Measurements from ENCODE around the gene DNTTIP2.

Gene DNTTIP2

DNA sequence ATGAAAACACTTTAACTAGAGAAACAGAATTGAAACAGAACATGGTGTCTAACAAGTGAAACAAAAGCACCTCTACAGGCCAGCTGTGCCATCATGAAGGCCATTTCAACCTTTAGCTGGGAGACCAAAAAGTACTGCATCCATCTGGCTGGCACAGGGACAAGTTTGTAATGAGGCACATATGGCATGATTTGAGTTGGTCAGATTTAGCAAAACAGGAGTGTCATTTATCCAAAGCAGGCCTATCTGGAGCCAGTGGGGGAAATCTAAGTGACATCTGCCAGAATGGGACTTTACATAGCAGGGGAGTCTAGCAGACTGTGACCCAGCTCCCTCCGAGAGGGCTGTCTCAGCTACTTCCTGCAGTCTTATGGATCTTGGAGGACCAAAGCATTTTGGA, 51.9 kb downstream of the DNTTIP2 start:
- no CpG with 5 or more reads among the region's 1 CpG for WGBS (ENCODE audit: extremely low coverage, insufficient coverage, low lambda C conversion rate)
- H3K27ac ChIP-seq (ENCODE audit: low read depth, low read length) = no peak overlapping the region

DNA sequence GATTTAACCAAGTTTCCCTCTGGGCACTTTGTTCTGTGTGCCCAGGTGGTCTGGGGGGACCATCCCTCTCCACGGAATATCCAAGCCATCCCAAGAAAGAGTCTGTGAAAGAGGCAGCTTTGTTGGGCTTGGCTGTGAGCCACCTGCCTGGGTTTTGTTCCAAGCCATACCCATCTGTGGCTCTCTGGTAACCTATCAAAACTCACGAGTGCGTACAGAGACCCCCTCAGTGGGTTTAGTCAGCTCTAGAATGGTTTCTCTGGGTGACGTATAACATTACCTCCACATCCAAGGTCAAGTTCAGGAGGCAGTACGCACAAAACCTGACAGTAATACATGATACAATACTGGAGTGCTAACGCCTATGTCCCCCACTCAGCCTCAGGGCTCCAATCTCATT, 54.2 kb downstream of the DNTTIP2 start:
- no peak for DNase-seq
- H3K18ac ChIP-seq (ENCODE audit: low read length) = no peak overlapping the region
- H4K8ac ChIP-seq (ENCODE audit: low read depth, low read length) = no peak overlapping the region
- no peak overlapping the region for H3K4me2 ChIP-seq (ENCODE audit: low read length)
- H2AK5ac ChIP-seq (ENCODE audit: low read length) = peak overlapping the region; percentile 18
- H4K5ac ChIP-seq (ENCODE audit: low read length) = no peak overlapping the region
- no peaks in the 10 kb centered on the region for H3K27me3 ChIP-seq (ENCODE audit: insufficient read depth, low read length, poor library complexity)
- H3K4me1 ChIP-seq (ENCODE audit: control insufficient read depth, low read depth, low read length) = peaks cover 21% of the 10 kb centered on the region
- no peak overlapping the region for H3K4me3 ChIP-seq (ENCODE audit: low read length)
- H2BK120ac ChIP-seq (ENCODE audit: low read depth, low read length) = no peak overlapping the region
- H2BK15ac ChIP-seq (replicated peaks; ENCODE audit: low read depth) = no peak overlapping the region
- no peaks in the 10 kb centered on the region for H3K79me2 ChIP-seq (ENCODE audit: control insufficient read depth, insufficient read depth, low read length)
- no CpG with 5 or more reads among the region's 6 CpGs for WGBS (ENCODE audit: extremely low coverage, insufficient coverage, low lambda C conversion rate)
- H3K36me3 ChIP-seq (ENCODE audit: control insufficient read depth, insufficient read depth, low read length) = no peaks in the 10 kb centered on the region
- no peak overlapping the region for H3K4ac ChIP-seq (ENCODE audit: low read depth, low read length)
- no peak overlapping the region for H3K9ac ChIP-seq (ENCODE audit: low read length)
- no peak overlapping the region for H3K56ac ChIP-seq (ENCODE audit: low read length)
- no peaks in the 10 kb centered on the region for H3K79me1 ChIP-seq (ENCODE audit: low read length)
- H2BK5ac ChIP-seq (ENCODE audit: low read length) = no peak overlapping the region
- no peak overlapping the region for H3K27ac ChIP-seq (ENCODE audit: low read depth, low read length)
- no peak overlapping the region for H3K23ac ChIP-seq (ENCODE audit: low read length)

More for the DNA sequence above, 51.9 kb downstream of the DNTTIP2 start:
- no peaks in the 10 kb centered on the region for H3K27me3 ChIP-seq (ENCODE audit: insufficient read depth, low read length, poor library complexity)
- H4K8ac ChIP-seq (ENCODE audit: low read depth, low read length) = no peak overlapping the region
- H3K36me3 ChIP-seq (ENCODE audit: control insufficient read depth, insufficient read depth, low read length) = no peaks in the 10 kb centered on the region
- H2AK5ac ChIP-seq (ENCODE audit: low read length) = peak overlapping the region; percentile 13
- no peak overlapping the region for H3K23ac ChIP-seq (ENCODE audit: low read length)
- peak overlapping the region; percentile 57 for H3K18ac ChIP-seq (ENCODE audit: low read length)
- no peaks in the 10 kb centered on the region for H3K79me2 ChIP-seq (ENCODE audit: control insufficient read depth, insufficient read depth, low read length)
- peaks cover 7% of the 10 kb centered on the region for H3K4me1 ChIP-seq (ENCODE audit: control insufficient read depth, low read depth, low read length)
- no peak overlapping the region for H2BK15ac ChIP-seq (replicated peaks; ENCODE audit: low read depth)
- H3K4ac ChIP-seq (ENCODE audit: low read depth, low read length) = no peak overlapping the region
- H3K4me3 ChIP-seq (ENCODE audit: low read length) = no peak overlapping the region
- H3K4me2 ChIP-seq (ENCODE audit: low read length) = no peak overlapping the region
- no peak for DNase-seq
- H3K56ac ChIP-seq (ENCODE audit: low read length) = peak overlapping the region; percentile 73
- H3K79me1 ChIP-seq (ENCODE audit: low read length) = no peaks in the 10 kb centered on the region
- no peak overlapping the region for H3K9ac ChIP-seq (ENCODE audit: low read length)
- H2BK5ac ChIP-seq (ENCODE audit: low read length) = peak overlapping the region; percentile 68
- no peak overlapping the region for H4K5ac ChIP-seq (ENCODE audit: low read length)
- H2BK120ac ChIP-seq (ENCODE audit: low read depth, low read length) = peak overlapping the region; percentile 8

DNA sequence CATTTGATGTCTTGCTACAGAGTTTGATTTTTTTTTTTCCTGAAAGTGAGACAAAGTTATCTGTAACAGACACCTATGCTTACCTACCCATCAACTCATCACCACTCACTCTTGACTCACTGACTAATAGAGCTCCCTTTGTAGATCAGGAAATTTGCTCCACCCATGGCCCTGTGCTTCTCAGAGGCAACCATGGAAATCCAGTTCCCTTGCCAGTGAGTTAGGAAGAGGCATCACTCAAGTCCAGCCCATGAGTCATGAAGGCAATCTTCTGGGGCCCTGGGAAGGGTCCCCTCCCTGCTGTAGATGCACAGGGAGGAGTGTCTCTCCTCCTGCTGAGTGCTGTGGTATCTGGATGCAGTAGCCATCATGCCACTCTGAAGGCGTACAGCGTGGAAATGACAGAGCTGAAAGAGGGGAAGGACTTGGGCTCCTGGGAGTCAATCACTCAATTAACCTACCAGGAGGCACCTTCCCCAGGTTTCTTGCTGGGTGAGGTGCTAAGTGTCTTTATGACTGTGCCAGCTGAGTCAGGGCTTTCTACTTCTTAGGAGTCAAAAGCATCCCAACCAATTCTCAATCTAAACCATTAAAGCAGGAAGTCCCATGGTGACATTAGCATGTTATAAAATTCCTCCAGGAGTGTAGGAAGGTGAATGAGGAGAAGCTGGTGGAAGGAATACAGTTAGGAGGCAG, 56.1 kb downstream of the DNTTIP2 start:
- Histone ChIP-seq H3K56ac (ENCODE audit: low read length) (peak overlapping the region; percentile 88), H3K4me3 (ENCODE audit: low read length) (no peak overlapping the region), H3K23ac (ENCODE audit: low read length) (no peak overlapping the region), H3K79me2 (ENCODE audit: control insufficient read depth, insufficient read depth, low read length) (no peaks in the 10 kb centered on the region), H3K36me3 (ENCODE audit: control insufficient read depth, insufficient read depth, low read length) (no peaks in the 10 kb centered on the region), H3K27ac (ENCODE audit: low read depth, low read length) (no peak overlapping the region), H3K4ac (ENCODE audit: low read depth, low read length) (peak overlapping the region; percentile 98), H2AK5ac (ENCODE audit: low read length) (peak overlapping the region; percentile 66), H3K79me1 (ENCODE audit: low read length) (no peaks in the 10 kb centered on the region), H3K4me1 (ENCODE audit: control insufficient read depth, low read depth, low read length) (peaks cover 29% of the 10 kb centered on the region), H3K27me3 (ENCODE audit: insufficient read depth, low read length, poor library complexity) (no peaks in the 10 kb centered on the region), H3K18ac (ENCODE audit: low read length) (peak overlapping the region; percentile 91), H2BK120ac (ENCODE audit: low read depth, low read length) (no peak overlapping the region), H4K8ac (ENCODE audit: low read depth, low read length) (no peak overlapping the region), H3K4me2 (ENCODE audit: low read length) (no peak overlapping the region), H2BK15ac (replicated peaks; ENCODE audit: low read depth) (no peak overlapping the region), H3K9ac (ENCODE audit: low read length) (no peak overlapping the region), H2BK5ac (ENCODE audit: low read length) (peak overlapping the region; percentile 71), H4K5ac (ENCODE audit: low read length) (no peak overlapping the region)
- no CpG with 5 or more reads among the region's 2 CpGs for WGBS (ENCODE audit: extremely low coverage, insufficient coverage, low lambda C conversion rate)
- peak; percentile 33 for DNase-seq

DNA sequence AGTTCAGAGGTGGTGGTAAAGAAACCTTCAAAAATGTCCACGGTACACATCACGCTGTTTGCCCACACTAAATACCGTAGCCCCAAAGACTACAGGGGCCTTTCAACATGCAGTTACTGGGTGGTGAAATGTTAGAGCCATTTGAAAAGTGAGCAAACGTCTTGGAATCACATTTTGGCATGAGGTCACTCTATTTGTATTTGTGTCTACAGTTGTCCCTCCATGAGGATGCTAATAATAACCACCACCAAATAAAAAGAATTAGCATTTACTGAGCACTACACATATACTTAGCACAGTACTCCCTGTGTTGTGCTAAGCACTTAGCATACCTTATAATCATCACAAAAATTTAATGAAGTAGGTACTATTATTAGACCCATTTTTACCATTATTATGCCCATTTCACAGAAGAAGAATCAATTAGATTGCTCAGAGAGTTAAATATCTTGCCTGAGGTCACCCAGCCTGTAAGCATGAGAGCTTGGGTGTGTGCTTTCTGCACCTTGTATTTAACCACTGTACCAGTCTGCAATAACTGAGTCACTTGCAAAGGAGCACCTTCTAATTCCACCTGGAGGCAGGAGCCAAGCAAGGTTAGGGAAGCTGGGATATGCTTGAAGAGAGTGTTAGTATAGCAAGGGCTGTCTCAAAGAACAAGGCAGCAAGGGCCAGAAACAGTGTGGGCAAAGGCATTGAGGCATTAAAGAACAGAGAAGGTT, 57.4 kb downstream of the DNTTIP2 start:
- Histone ChIP-seq H3K9ac (ENCODE audit: low read length) (peak overlapping the region; percentile 56), H3K18ac (ENCODE audit: low read length) (peak overlapping the region; percentile 97), H3K36me3 (ENCODE audit: control insufficient read depth, insufficient read depth, low read length) (no peaks in the 10 kb centered on the region), H2AK5ac (ENCODE audit: low read length) (peak overlapping the region; percentile 100), H3K79me2 (ENCODE audit: control insufficient read depth, insufficient read depth, low read length) (no peaks in the 10 kb centered on the region), H3K27ac (ENCODE audit: low read depth, low read length) (peak overlapping the region; percentile 87), H3K56ac (ENCODE audit: low read length) (peak overlapping the region; percentile 88), H2BK15ac (replicated peaks; ENCODE audit: low read depth) (peak overlapping the region; percentile 48), H3K23ac (ENCODE audit: low read length) (no peak overlapping the region), H3K4me2 (ENCODE audit: low read length) (no peak overlapping the region), H3K4me3 (ENCODE audit: low read length) (no peak overlapping the region), H3K4ac (ENCODE audit: low read depth, low read length) (peak overlapping the region; percentile 98), H2BK120ac (ENCODE audit: low read depth, low read length) (peak overlapping the region; percentile 98), H3K27me3 (ENCODE audit: insufficient read depth, low read length, poor library complexity) (no peaks in the 10 kb centered on the region), H3K79me1 (ENCODE audit: low read length) (no peaks in the 10 kb centered on the region), H2BK5ac (ENCODE audit: low read length) (peak overlapping the region; percentile 100), H3K4me1 (ENCODE audit: control insufficient read depth, low read depth, low read length) (peaks cover 30% of the 10 kb centered on the region), H4K8ac (ENCODE audit: low read depth, low read length) (no peak overlapping the region), H4K5ac (ENCODE audit: low read length) (peak overlapping the region; percentile 93)
- DNase-seq = no peak
- no CpG with 5 or more reads among the region's 4 CpGs for WGBS (ENCODE audit: extremely low coverage, insufficient coverage, low lambda C conversion rate)

DNA sequence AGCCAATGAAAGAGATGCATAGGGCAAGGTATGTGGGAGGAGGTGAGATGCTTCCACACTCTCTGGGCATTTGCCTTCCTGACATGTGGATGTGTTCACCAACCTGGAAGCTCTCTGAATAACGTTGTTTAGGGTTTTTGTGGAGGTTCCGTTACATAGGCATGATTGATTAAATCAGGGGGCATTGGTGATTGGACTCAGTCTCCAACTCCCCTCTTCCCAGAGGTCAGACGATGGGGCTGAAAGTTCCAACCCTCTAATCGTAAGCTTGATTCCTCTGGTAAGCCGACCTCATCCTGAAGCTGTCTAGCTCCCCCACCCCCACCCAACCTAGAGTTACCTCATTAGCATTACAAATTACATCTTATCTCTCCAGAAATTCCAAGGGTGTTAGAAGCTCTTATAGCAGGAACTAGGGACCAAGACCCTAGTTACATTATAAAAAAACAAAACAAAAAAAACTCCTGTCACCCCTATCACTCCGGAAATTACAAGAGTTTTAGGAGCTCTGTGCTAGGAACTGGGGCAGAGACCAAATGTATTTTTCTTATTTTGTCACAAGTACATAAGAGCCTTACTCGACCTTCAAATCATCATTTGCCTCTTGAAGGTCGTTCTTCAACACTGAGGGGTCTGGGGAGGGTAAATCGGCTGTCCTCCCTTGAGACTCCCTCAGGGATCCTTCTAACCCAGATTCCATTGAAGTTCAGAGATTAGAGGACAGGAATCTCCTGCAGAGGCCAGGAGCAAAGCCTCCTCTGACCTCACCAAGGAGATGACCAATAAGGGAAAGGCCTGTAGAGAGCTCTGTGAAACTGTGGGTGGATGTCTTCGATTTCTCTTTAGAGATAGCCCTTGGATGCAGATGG, 58.2 kb downstream of the DNTTIP2 start:
- peak overlapping the region; percentile 38 for H3K9ac ChIP-seq (ENCODE audit: low read length)
- H3K23ac ChIP-seq (ENCODE audit: low read length) = no peak overlapping the region
- H3K4ac ChIP-seq (ENCODE audit: low read depth, low read length) = peak overlapping the region; percentile 99
- peak overlapping the region; percentile 2 for H2AK5ac ChIP-seq (ENCODE audit: low read length)
- no peaks in the 10 kb centered on the region for H3K79me1 ChIP-seq (ENCODE audit: low read length)
- H3K4me3 ChIP-seq (ENCODE audit: low read length) = no peak overlapping the region
- H4K5ac ChIP-seq (ENCODE audit: low read length) = no peak overlapping the region
- peak overlapping the region; percentile 66 for H3K56ac ChIP-seq (ENCODE audit: low read length)
- H3K27ac ChIP-seq (ENCODE audit: low read depth, low read length) = peak overlapping the region; percentile 87
- no peak overlapping the region for H2BK15ac ChIP-seq (replicated peaks; ENCODE audit: low read depth)
- no peaks in the 10 kb centered on the region for H3K79me2 ChIP-seq (ENCODE audit: control insufficient read depth, insufficient read depth, low read length)
- H4K8ac ChIP-seq (ENCODE audit: low read depth, low read length) = no peak overlapping the region
- H3K36me3 ChIP-seq (ENCODE audit: control insufficient read depth, insufficient read depth, low read length) = no peaks in the 10 kb centered on the region
- H3K4me1 ChIP-seq (ENCODE audit: control insufficient read depth, low read depth, low read length) = peaks cover 32% of the 10 kb centered on the region
- no peaks in the 10 kb centered on the region for H3K27me3 ChIP-seq (ENCODE audit: insufficient read depth, low read length, poor library complexity)
- H3K4me2 ChIP-seq (ENCODE audit: low read length) = no peak overlapping the region
- peak overlapping the region; percentile 91 for H3K18ac ChIP-seq (ENCODE audit: low read length)
- peak; percentile 99 for DNase-seq
- no CpG with 5 or more reads among the region's 10 CpGs for WGBS (ENCODE audit: extremely low coverage, insufficient coverage, low lambda C conversion rate)
- peak overlapping the region; percentile 88 for H2BK5ac ChIP-seq (ENCODE audit: low read length)
- H2BK120ac ChIP-seq (ENCODE audit: low read depth, low read length) = peak overlapping the region; percentile 56

All from mesendoderm (in vitro differentiated cells).